T-helper 2 cell (primary cell): ENCODE results near the gene STAMBPL1.

Experiments used
- DNase-seq, 5 experiments: peaks; one replicate each; pipeline versions ENCODE4 v3.0.0 to v3.0.0-alpha.2; 2012 to 2022

STAMBPL1 gene

DNA sequence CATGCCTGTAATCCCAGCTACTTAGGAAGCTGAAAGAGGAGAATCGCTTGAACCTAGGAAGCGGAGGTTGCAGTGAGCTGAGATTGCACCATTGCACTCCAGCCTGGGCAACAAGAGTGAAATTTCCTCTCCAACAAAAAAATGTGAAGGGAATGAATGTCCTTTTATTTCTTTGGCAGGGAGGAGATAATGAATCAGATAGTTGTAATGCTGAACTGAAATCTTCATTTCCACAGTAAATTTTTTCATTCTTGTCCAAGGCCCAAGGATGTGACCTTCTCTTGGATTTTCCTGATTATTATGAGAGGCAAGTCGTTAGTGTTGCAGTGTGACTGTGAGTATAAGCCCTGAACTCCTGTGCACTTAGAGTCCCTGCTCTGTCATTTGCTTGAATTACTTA is 13.6 kb downstream of the STAMBPL1 start:
- DNase-seq: no peak

DNA sequence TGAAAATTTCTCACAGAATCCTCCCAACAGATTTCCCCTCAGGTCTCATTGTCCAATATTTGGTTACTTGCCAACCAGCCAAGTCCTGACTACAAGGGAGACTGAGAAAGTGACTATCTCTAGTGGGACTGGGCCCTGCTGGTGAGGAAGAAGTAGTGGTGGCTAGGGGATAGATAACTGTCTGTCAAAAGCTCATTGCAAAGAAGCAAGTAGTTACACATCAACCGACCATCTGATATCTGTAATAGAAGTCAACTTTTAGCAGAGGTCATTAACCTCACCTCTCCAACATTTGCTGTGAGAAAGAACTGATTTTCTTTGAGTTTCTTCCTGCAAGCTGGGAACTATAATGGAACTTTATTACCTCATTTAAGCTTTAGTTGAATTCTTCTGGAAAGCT is 15.2 kb downstream of the STAMBPL1 start:
- DNase-seq: no peak

DNA sequence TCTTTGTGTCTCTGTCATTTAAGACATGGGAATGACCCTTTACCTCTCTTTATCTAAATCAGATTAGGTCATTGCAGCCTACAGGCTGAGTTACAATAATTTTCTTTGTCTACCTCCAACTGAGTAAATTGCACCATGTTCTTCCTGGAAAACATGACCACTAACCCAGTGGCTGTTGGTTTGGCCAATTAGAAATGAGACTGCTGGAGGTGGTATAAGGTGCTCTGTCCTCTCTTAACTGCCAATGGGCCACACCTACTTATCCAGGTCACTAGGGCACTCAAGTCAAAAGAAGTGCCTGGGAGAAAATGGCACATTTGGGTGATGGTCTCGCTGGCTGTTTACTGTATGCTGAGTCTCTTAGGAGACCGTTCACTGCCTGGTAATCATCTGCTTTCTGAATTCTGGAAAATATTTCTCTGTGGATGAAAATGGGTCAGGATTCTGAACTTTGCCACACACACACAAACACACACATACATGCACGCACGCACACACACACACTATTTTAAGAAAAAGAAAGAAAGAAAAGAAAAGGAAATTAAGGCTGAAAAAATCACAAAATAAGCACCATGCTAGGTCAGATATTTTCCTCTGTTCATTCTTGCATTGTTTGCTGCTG is 16.4 kb downstream of the STAMBPL1 start:
- DNase-seq: no peak

DNA sequence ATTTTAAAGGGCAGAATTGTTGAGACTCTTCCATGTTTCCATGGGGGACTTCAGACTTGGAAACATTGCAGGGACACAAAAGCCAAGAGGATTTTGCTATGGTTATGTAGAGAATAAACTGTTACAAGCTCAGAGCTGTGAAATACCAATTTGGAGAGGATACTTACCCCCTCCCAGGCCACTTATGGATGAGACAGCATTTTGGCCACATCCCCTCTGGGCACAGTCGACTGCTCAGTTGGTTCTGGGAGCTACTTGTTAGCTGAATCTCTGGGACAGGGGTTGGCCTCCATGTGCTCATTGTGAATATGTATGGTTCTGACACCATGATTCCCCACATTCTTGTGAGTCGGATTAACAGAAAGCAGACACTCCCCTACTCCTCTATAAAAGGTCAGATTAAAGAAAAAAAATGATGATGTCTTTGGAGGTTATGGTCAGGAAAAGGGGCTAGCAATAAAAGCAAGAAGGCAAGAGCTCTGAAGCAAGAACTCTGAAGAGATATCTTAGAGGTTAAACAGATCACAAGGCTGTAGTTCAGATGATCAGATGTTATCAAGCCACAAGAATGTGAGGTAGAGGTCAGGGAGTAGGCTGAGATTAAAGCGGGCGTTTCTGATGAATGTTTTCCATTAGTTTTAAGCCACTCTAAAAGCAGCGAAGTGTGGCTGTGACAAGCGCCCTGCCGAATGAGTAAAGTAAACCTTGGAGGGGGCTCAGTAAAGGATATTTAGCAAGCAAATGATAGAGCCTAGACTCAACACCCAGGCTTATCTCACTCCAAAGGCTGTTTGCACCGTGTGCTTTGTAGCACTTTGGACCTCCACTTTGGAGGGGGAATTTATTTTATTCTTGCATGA is 17.2 kb downstream of the STAMBPL1 start:
- DNase-seq: peak in 2 of 5 experiments; percentile 18 to 68

DNA sequence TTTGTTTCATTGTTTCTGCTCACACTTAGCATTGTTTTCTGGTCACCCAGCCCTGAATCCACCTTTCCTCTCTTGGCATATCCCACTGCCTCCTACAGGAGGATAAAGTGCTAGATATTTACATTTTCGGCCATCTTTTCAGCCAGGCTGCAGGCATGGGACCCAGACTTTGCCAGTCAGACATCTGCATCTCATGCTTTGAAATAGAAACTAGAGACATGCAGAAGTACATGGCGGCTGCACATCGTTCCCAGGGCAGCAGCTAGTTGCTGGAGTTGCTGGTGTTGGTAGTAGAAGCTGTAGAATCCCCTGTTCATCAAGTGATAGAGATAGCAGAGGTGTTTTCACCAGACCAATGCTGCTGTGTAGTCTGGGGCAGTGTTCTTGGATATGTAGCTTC is 18.7 kb downstream of the STAMBPL1 start:
- no peak for DNase-seq

DNA sequence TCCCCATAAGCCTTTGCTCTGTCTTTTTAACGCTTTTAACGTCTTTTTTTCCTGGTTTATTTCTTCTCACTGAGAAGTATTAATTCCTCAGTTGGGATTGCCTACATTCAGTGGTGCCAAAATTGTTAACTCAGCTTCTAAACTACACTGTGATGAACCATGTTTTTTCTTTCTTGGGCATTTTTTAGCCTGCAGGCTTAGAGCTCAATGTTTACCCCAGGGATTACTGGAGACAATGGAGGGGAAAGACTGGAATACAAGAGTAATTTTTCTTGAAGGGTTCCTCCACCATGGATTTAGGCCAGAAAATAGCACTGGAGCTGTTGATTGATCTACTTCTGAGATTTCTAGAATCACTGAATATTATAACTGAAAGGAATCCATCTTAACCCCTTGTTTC is 19.8 kb downstream of the STAMBPL1 start:
- DNase-seq: no peak

DNA sequence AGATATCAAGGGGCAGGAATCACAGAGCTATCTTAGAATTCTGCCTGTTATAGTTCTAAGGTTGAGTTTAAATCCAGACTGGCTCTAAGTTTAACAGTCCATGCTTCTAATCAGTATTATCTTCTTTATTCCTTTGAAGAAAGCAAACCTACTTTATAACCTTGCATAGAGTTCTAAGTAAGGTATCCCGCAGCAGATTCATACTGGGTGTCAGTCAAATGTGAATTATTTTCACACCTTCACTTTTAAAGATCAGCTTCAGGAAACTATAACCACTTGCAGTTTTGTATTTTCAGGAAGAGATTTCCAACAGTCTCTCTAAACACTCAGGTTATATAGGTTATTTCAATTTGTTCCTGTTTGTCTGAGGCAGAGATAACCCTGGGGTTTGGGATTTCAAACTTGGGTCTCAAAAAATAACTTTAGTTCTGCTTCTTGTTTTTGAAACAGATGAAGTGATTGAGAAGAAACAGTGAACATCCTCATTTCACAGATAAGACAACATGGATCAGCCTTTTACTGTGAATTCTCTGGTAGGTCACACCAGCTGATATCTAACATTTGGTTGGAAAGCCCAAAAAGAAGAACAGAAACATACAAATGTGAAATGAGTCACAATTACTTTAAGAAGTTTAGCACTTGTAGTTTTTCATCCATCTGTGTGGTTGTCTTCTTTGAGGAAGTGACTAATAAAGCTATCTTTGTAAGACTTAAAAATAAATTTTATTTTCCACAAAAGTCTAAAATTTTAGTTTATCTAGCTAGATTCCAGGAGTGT is 21.4 kb downstream of the STAMBPL1 start:
- DNase-seq: peak in 1 of 5 experiments; percentile 82

DNA sequence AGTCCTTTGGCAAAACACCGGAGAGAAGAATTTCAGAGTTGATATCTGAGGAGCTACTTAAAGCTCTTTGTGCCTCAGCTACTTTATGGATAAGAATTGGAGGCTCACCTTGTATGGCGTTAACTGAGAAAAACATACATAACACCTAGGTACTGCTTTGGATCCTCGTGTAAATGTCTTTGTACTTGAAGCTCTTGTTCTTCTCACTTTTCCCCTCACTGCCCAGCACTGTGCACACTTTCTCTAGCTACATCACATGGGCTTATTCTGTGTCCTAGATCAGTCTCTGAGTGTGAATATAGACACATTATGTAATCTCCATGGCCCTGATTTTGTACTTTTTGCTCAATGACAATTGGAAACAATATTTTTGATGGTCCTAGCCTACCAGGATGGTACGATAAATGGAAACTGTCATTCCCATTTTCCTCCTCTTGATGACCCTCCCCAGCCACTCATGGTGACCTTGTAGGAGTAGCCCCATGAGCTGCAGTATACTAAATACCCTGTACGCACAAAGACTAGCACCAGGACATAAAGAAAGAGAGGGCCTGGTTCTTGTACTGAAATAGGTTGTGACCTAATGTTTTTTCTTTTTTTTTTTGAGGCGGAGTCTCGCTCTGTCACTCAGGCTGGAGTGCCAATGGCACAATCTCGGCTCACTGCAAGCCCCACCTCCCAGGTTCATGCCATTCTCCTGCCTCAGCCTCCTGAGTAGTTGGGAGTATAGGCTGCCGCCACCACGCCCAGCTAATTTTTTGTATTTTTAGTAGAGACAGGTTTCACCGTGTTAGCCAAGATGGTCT is 22.1 kb downstream of the STAMBPL1 start:
- DNase-seq: peak in 1 of 5 experiments; percentile 34

DNA sequence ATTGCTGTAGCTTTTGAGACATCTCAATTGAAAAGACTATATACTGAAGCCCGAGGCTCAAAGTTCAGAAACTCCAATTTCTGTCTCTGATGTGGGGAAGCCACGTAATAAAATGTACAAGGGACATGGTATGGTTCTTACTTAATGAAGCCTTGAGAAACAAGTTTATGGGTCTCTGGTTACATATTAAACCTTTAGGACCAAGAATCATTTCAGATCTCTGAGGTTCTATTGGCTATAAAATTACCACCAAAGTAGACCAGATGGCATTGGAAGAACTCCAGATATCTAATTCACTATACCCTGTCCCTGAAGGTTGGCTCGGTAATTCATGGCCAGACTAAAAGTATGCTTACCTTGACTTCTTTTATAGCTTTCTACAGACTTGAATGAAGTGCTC is 23.7 kb downstream of the STAMBPL1 start:
- DNase-seq: no peak

DNA sequence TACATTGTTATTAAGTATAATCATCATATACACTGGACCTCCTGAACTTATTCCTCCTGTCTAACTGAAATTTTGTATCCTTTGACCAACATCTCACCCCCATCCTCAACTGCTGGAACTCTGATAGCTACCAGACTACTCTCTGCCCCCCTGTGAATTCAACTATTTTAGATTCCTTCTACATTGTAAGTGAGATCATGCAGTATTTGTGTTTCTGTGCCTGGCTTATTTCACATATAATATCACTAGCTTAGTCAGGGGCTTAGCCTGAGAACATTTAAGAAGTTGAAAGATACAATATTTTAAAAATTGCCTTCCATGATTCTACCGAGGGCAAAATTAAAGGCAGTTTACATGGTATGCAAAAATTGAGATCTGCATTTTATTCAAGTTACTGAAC is 26.9 kb downstream of the STAMBPL1 start:
- no peak for DNase-seq

DNA sequence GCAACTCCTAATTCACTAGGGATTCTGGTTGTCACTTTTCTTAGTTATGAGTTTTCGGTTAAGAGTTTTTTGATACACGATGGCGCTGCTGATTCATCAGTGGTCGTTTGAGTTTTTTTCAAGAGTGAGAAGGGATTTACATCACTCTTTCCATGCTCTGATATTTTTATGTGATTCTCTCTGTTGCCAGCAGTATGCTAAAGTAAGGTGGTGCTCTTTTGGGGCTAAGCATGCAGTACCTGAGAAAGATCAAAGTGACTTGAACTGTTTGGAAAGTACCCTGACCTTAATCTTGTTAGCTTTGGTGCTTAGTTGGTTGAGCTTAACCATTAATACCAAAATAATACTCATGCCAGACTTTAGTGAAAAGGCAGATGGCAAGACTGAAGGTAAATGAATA is 28.1 kb downstream of the STAMBPL1 start:
- DNase-seq: no peak

DNA sequence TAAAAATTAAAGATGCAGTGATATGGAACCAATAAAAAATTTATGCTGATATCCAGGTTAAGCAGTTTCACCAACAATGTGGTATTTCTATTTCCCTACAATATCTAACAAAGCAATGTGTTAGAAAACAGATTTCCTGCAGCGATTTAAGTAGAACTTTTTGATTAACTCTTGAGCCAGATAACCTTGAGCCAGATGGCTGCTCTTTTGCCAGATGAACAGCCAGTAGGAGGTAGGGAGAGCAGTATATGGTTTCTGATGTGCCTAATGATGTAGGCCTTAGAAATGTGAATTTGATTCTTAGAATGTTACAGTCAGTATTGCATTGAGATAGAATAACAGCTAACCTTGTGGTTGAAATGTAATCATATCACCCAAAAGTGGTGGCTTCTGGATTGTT is 31.1 kb downstream of the STAMBPL1 start:
- no peak for DNase-seq

DNA sequence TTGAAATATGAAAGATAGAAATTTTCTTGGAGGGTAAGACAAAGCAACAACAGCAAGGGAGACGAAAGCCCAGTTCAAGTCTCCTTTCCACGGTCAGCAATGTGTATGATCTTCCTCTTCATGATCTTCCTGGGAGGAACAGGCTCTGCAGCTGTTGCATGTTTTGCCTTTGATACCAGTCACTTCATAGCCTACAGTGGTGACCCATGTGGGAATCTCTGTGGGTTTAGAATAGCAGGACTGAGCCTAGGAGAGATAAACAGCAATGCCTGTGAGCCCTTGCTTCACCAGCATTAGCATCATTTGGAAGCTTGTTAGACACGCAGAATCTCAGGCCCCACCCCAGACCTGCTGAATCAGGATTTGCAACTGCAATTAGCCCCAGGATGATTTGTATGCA is 31.8 kb downstream of the STAMBPL1 start:
- no peak for DNase-seq

DNA sequence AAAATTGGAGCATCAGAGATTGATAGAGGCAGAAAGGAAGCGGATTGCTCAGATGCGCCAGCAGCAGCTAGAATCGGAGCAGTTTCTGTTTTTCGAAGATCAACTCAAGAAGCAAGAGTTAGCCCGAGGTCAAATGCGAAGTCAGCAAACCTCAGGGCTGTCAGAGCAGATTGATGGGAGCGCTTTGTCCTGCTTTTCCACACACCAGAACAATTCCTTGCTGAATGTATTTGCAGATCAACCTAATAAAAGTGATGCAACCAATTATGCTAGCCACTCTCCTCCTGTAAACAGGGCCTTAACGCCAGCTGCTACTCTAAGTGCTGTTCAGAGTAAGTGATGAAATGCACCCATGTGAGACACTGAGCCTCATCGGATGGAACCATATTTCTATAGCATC is 33.1 kb downstream of the STAMBPL1 start:
- DNase-seq: no peak

DNA sequence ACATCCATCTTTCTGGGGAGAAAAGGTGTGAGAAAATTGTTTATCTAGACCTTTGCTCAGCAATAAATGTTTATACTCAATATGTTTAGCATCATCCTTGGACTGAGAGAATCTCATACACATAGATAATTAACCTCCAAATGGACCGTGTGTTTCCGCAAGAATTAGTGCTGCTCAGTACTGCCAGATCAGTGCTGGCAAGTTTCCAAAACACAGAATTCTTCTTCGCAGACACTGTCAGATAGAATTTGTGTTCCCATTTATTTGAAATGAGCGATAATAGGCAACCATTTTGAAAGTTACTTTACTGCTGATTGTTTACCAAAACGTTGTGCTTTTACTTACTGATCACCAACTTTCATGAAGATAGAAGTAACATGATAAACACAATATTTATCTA is 33.7 kb downstream of the STAMBPL1 start:
- DNase-seq: no peak

DNA sequence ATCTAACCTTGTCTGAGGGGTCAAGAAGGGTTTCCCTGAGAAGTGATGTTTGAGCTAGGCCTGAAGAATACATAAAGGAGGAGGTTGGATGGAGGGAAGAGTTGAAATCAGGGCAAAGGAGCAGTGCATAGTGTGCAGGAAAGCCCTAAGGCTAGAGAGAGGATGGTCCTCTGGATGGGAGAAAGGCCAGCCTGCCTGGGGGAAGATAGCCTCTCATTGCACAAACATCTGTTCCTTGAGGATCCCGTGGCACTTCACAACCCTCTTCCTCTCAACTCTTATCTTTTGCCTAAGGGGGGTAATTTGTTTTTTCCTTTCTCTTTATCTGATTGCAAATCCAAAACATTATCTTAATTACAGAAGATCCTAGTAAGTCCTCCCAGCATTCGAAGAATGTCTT is 35.7 kb downstream of the STAMBPL1 start:
- no peak for DNase-seq

DNA sequence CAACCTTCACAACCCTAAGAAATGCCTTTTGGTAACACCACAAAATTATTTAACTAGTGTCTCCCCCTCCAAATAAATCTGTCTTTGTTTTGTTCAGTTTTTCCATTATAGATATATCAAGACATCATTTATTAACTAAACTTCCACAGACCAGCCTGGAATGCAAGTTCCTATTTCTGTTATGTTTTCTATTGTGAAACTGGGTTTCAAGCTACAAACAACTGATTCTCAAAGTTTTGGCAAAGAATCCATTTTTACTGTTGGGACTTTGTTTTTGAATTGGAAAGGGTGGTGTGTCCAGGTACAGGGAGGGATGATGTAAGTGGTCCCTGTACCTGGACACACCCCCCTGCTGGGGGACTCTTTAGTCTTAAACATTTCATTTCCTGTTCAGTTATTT is 36.2 kb downstream of the STAMBPL1 start:
- DNase-seq: no peak

DNA sequence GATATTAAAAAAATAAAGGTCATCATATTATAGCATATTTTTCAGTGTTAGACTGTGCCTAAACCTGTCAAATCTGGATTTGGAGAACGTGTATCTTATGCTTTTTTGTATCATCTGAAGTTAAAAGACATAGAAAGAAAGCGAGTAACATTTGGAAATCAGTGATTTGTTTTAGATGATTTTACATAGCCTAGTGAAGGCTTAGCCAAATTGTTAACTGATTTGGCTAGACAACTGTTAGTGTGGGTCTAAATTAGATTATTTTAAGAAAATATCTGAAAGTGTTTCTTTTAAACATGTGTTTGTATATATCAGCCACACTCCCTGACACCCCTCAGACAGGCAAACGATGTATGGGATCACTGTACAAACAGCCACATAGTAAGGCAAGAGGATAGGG is 36.9 kb downstream of the STAMBPL1 start:
- no peak for DNase-seq

DNA sequence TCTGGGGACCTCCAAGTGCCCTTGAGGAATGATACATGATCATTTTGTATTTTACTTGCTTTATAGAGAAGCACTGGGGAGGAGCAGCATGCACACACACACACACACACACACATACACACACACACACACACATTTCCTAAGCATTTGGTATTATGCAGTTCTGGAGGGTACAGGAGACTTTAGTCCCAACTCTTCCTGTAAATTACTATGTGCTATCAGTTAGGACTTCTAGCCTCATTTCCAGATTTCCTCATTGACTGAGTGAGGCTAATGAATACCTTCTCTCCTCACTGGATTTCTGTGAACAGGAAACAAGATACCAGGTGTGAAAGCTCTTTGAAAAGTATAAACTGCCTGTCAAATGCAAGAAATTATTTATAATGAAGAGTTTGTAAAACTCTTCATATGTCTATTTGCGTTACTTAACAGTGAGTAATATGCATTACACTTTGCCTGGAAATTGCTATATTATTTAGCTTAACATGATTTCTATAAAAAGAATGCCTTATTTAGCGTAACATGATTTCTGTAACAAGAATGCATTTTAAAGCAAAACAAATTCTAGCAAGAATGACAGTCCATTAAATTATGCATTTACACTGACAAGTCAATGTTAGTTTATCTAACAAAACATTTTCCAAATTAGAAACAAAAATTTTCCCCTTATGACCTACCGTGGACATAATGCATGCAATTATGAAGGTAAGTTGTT is 38.3 kb downstream of the STAMBPL1 start:
- DNase-seq: no peak

DNA sequence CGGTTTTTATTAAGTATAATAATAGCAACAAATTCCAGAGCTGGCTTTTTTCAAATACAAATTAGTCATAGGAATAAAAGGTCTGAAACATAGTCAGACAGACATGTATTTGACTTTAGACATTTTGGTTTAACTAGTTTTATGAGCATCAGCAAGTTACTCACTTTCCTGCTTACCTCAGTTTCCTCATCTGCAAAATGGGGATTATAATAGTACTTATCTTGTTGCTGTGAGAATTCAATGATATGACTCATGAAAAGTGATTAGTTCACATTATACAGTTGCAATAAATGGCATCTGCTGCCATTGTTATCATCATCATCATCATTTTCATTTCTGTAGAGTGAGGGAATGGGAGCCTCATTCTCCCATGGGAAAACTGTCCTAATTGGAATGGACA is 39.0 kb downstream of the STAMBPL1 start:
- DNase-seq: no peak

DNA sequence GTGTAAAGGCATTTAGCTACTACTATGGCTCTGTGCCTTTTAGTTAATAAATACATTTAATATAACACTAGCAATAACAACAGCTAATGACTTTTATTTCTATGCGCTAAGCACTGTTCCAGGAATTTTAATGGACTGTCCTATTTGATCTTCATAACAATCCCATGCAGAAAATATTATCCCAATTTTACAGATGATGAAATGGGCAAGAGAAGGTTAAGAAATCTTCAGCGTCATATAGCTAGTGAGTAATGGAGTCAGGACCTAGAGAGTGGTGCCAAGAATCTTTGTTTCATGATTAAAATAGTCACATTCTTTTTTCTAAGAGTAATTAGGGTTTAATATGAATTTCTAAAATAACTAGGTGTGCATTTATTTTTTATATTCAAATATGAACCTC is 40.2 kb downstream of the STAMBPL1 start:
- no peak for DNase-seq

DNA sequence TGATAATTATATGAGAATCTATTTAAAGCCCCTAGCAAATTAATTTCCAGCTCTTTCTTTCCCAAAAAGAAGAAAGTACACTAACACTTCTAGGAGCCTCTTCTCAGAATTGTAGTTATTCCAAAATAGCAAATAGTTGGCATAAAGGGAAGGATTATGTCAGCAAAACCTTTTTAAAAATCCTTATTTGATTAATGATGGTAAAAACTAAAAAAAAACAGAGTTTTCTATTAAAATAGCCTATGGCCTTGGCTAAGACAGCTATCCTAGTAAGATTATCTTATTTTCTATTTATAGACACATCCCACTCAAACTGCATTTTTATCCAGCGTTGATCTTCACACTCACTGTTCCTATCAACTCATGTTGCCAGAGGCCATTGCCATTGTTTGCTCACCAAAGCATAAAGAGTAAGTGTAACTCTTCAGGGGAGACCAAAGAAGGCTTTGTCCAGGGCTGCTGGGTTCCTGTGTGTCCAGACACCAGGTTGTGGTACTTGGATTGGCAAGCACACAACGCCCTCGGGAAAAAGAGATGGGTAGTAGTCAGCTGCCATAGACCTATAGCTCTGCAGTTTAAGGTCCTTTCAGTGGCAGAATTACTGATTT is 41.0 kb downstream of the STAMBPL1 start:
- no peak for DNase-seq
